Mesenchymal stem cell (in vitro differentiated cells and primary cell): ENCODE data around the gene TRIM39.
A peak's percentile ranks its signal among the peaks of the same experiment; 100 is the strongest.

Source experiments
- DNase-seq: peaks from one replicate; pipeline ENCODE4 v3.0.0-alpha.2; 2013
- H2AFZ ChIP-seq: one replicate; pipeline ENCODE4 v1.6.1; 2013; ENCODE audit warnings: low read depth, mild to moderate bottlenecking, control low read depth, inconsistent platforms, low read length, moderate library complexity
- H2AK5ac ChIP-seq: 2 replicates; pipeline ENCODE4 v1.6.1; 2013; ENCODE audit warnings: low read length, moderate library complexity, mild to moderate bottlenecking, inconsistent platforms; ENCODE audit not compliant: severe bottlenecking
- H2BK120ac ChIP-seq: one replicate; pipeline ENCODE4 v1.6.1; 2013; ENCODE audit warnings: low read depth, mild to moderate bottlenecking, inconsistent platforms, low read length, moderate library complexity
- H2BK12ac ChIP-seq, 2 experiments: one replicate each; pipeline ENCODE4 v1.6.1; 2013; ENCODE audit warnings: inconsistent platforms in 2 of 2, low read length in 2 of 2, mild to moderate bottlenecking in 2 of 2, moderate library complexity in 2 of 2, control low read depth in 1 of 2
- H2BK15ac ChIP-seq: one replicate; pipeline ENCODE4 v1.6.1; 2013; ENCODE audit warnings: mild to moderate bottlenecking, low read depth, inconsistent platforms; ENCODE audit not compliant: poor library complexity, severe bottlenecking
- H2BK5ac ChIP-seq: 2 replicates; pipeline ENCODE4 v1.6.1; 2013; ENCODE audit warnings: low read depth, mild to moderate bottlenecking, low read length, control low read depth, inconsistent platforms; ENCODE audit not compliant: poor library complexity, severe bottlenecking
- H3K14ac ChIP-seq, 2 experiments: one replicate each; pipeline ENCODE4 v1.6.1; 2013; ENCODE audit warnings: inconsistent platforms in 2 of 2, low read length in 2 of 2, control low read depth in 1 of 2, mild to moderate bottlenecking in 1 of 2, moderate library complexity in 1 of 2
- H3K18ac ChIP-seq, 2 experiments: one replicate each; pipeline ENCODE4 v1.6.1; 2013; ENCODE audit warnings: inconsistent platforms in 2 of 2, low read length in 2 of 2, control low read depth in 1 of 2, low read depth in 1 of 2, mild to moderate bottlenecking in 1 of 2
- H3K23ac ChIP-seq, 2 experiments: one replicate each; pipeline ENCODE4 v1.6.1; 2013; ENCODE audit warnings: inconsistent platforms in 2 of 2, low read length in 2 of 2, mild to moderate bottlenecking in 2 of 2, moderate library complexity in 2 of 2, control low read depth in 1 of 2
- H3K27ac ChIP-seq: 2 replicates; pipeline ENCODE4 v1.5.1; 2013; ENCODE audit warnings: mild to moderate bottlenecking, moderate library complexity, low read length, control low read depth, inconsistent platforms; ENCODE audit not compliant: poor library complexity, severe bottlenecking
- H3K27me3 ChIP-seq, 2 experiments: 2 replicates each; pipeline versions ENCODE4 v1.6.1 to v1.7.0; 2013; ENCODE audit warnings: low read length in 2 of 2, mild to moderate bottlenecking in 2 of 2, moderate library complexity in 2 of 2, control low read depth in 1 of 2, inconsistent platforms in 1 of 2; ENCODE audit not compliant: control insufficient read depth in 1 of 2, insufficient read depth in 1 of 2
- H3K36me3 ChIP-seq, 2 experiments: 2 replicates each; pipeline versions ENCODE4 v1.6.1 to v1.7.0; 2013; ENCODE audit warnings: low read length in 2 of 2, control low read depth in 1 of 2, inconsistent platforms in 1 of 2, low read depth in 1 of 2, mild to moderate bottlenecking in 1 of 2; ENCODE audit not compliant: insufficient read depth in 2 of 2, control insufficient read depth in 1 of 2
- H3K4ac ChIP-seq, 2 experiments: one replicate each; pipeline ENCODE4 v1.6.1; 2013; ENCODE audit warnings: inconsistent platforms in 2 of 2, low read length in 2 of 2, mild to moderate bottlenecking in 2 of 2, moderate library complexity in 2 of 2, control low read depth in 1 of 2, low read depth in 1 of 2
- H3K4me1 ChIP-seq: 2 replicates; pipeline ENCODE4 v1.6.1; 2013; ENCODE audit warnings: low read depth, low read length, control low read depth; ENCODE audit not compliant: control insufficient read depth, insufficient read depth
- H3K4me2 ChIP-seq: 2 replicates; pipeline ENCODE4 v1.6.1; 2013; ENCODE audit warnings: low read length, mild to moderate bottlenecking, inconsistent platforms; ENCODE audit not compliant: poor library complexity, severe bottlenecking
- H3K4me3 ChIP-seq, 2 experiments: 2 replicates each; pipeline versions ENCODE4 v1.5.1 to v1.7.0; 2013; ENCODE audit warnings: low read length in 2 of 2, mild to moderate bottlenecking in 2 of 2, control low read depth in 1 of 2, low read depth in 1 of 2; ENCODE audit not compliant: insufficient read depth in 1 of 2
- H3K79me1 ChIP-seq: replicated peaks from 2 replicates; pipeline ENCODE4 v1.6.1; 2013; ENCODE audit warnings: mild to moderate bottlenecking, control low read depth, low read length, inconsistent platforms; ENCODE audit not compliant: poor library complexity, severe bottlenecking
- H3K9ac ChIP-seq: 2 replicates; pipeline ENCODE4 v1.7.0; 2013; ENCODE audit warnings: mild to moderate bottlenecking, low read length, moderate library complexity
- H3K9me3 ChIP-seq: 2 replicates; pipeline ENCODE4 v1.7.0; 2013; ENCODE audit warnings: mild to moderate bottlenecking, low read length; ENCODE audit not compliant: control insufficient read depth
- H4K8ac ChIP-seq: one replicate; pipeline ENCODE4 v1.6.1; 2013; ENCODE audit warnings: inconsistent platforms, mild to moderate bottlenecking, low read length, moderate library complexity
- H4K91ac ChIP-seq: one replicate; pipeline ENCODE4 v1.6.1; 2013; ENCODE audit warnings: mild to moderate bottlenecking, low read length, inconsistent platforms
- WGBS: methylation state at CpG from one replicate; pipeline ENCODE4 v1.1.7; 2013; ENCODE audit warnings: mixed read lengths; 5-methylcytosine and 5-hydroxymethylcytosine counted together

TRIM39 gene

GRCh38 chr6:30355281-30355680 lies 28.6 kb downstream of the TRIM39 start:
- Histone ChIP-seq H2BK15ac (no peak overlapping the region), H3K4me2 (no peak overlapping the region), H3K27ac (no peak overlapping the region), H3K18ac (no peak overlapping the region), H2BK120ac (no peak overlapping the region), H3K36me3 (no peaks in the 10 kb centered on the region), H3K4ac (no peak overlapping the region), H2BK5ac (no peak overlapping the region), H2AFZ (no peak overlapping the region), H3K23ac (no peak overlapping the region), H3K14ac (no peak overlapping the region), H2BK12ac (no peak overlapping the region), H3K9me3 (no peaks in the 10 kb centered on the region), H3K27me3 (peaks cover 36 to 43% of the 10 kb centered on the region in 2 experiments), H4K8ac (no peak overlapping the region), H2AK5ac (no peak overlapping the region), H4K91ac (no peak overlapping the region), H3K4me1 (peaks cover 4% of the 10 kb centered on the region), H3K4me3 (no peak overlapping the region), H3K9ac (no peak overlapping the region), H3K79me1 (no peaks in the 10 kb centered on the region)
- no peak for DNase-seq
- WGBS, result 61% methylated on average over 4 of the region's 4 CpGs

- H3K4me2 ChIP-seq, result no peak overlapping the region
- DNase-seq, result no peak
- no peak overlapping the region for H2BK5ac ChIP-seq
- no peaks in the 10 kb centered on the region for H3K36me3 ChIP-seq
- H2AFZ ChIP-seq, result no peak overlapping the region
- no peak overlapping the region for H3K18ac ChIP-seq
- no peak overlapping the region for H2BK12ac ChIP-seq
- H3K79me1 ChIP-seq, result no peaks in the 10 kb centered on the region
- H3K4me3 ChIP-seq, result no peak overlapping the region
- peaks cover 41 to 56% of the 10 kb centered on the region in 2 experiments for H3K27me3 ChIP-seq
- H3K4me1 ChIP-seq, result peaks cover 4% of the 10 kb centered on the region
- H3K14ac ChIP-seq, result no peak overlapping the region
- H2BK15ac ChIP-seq, result no peak overlapping the region
- H3K23ac ChIP-seq, result no peak overlapping the region
- H3K4ac ChIP-seq, result no peak overlapping the region
- H2AK5ac ChIP-seq, result no peak overlapping the region
- no peak overlapping the region for H2BK120ac ChIP-seq
- no peaks in the 10 kb centered on the region for H3K9me3 ChIP-seq
- H4K8ac ChIP-seq, result no peak overlapping the region
- H4K91ac ChIP-seq, result no peak overlapping the region
- 96% methylated on average over 1 of the region's 1 CpG for WGBS
- no peak overlapping the region for H3K27ac ChIP-seq
- no peak overlapping the region for H3K9ac ChIP-seq
Measured at GRCh38 chr6:30356536-30356935, 29.8 kb downstream of the TRIM39 start.

DNA sequence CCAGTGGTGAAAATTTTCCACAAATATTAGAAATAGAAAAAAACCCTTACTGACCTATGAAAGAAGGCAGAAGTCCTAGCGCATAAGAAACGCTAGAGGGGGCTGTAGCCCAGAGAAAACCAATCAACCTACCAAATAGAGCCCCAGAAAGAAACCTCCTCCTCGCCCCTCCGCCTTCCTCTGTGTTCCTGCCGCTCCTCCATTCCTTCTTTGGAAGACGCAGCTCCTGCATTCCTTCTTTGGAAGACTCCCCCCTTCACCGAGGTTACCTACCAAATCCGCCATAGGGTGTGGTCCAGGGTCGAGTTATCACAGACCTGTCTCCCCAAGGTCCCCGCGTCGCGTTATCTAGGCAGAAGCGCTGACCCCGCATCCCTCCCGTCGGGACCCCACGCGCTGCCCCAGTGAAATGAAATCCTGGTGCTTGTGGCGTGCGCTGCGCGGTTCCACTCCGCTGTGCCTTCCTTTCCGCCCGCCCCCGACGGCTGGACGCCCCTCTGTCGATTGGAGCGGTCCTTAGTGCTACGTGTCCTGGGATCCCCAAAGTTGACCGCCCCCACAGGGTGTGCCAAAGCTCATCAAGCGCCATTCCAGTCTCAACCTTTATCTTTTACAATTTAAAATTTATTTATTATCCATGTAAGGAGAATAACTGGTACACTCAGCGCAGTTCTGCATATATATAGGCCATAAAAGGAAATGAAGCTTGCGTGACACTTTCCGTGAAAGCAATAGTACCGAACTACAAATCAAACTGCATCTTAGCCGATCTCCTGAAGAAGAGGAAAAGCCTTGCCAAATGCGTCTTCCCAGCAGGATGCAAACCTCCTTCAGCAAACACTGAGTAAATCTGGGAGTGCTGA lies 31.2 kb downstream of the TRIM39 start:
- H2BK15ac ChIP-seq, result no peak overlapping the region
- H3K18ac ChIP-seq, result no peak overlapping the region
- peaks cover 38 to 67% of the 10 kb centered on the region in 2 experiments for H3K27me3 ChIP-seq
- no peak overlapping the region for H2BK120ac ChIP-seq
- H4K8ac ChIP-seq, result peak overlapping the region; percentile 69
- peak overlapping the region in 1 of 2 experiments; percentile 24 for H2BK12ac ChIP-seq
- H3K4ac ChIP-seq, result no peak overlapping the region
- no peak overlapping the region for H2AK5ac ChIP-seq
- peak overlapping the region; percentile 80 for H3K9ac ChIP-seq
- H2AFZ ChIP-seq, result peak overlapping the region; percentile 90
- WGBS, result 12% methylated on average over 36 of the region's 40 CpGs
- no peaks in the 10 kb centered on the region for H3K36me3 ChIP-seq
- H3K27ac ChIP-seq, result no peak overlapping the region
- no peaks in the 10 kb centered on the region for H3K79me1 ChIP-seq
- peak overlapping the region in 1 of 2 experiments; percentile 54 for H3K23ac ChIP-seq
- no peak overlapping the region for H3K14ac ChIP-seq
- peaks cover 4% of the 10 kb centered on the region for H3K4me1 ChIP-seq
- H3K9me3 ChIP-seq, result peaks cover 5% of the 10 kb centered on the region
- peak; percentile 80 for DNase-seq
- no peak overlapping the region for H2BK5ac ChIP-seq
- H4K91ac ChIP-seq, result no peak overlapping the region
- H3K4me2 ChIP-seq, result peak overlapping the region; percentile 96
- peak overlapping the region; percentile 55 to 86 for H3K4me3 ChIP-seq

DNA sequence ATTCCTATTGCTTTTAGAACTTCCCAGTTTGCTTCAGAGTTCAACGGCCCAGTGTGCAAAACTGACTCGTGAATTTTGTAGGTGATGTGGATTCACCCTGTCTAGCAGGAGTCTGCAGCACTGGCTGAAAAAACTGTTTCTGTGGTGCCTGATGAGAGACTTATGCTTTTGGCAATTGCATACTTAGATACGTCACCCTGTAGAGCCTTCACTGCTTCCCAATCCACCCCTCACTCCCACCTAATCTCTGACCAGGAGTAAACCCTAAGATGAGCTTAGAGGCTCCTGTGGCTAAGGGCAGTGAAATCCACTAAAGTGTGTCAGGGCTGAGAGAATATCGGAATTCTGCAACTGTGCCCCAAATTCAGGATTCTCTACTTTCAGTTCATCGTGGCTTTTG lies 32.5 kb downstream of the TRIM39 start:
- peaks cover 48 to 79% of the 10 kb centered on the region in 2 experiments for H3K27me3 ChIP-seq
- no peak overlapping the region for H2BK5ac ChIP-seq
- H2BK12ac ChIP-seq, result no peak overlapping the region
- peaks cover 5% of the 10 kb centered on the region for H3K9me3 ChIP-seq
- H2AFZ ChIP-seq, result no peak overlapping the region
- H3K9ac ChIP-seq, result no peak overlapping the region
- no peak overlapping the region for H2BK120ac ChIP-seq
- no peak overlapping the region for H3K27ac ChIP-seq
- no peak overlapping the region for H3K4me3 ChIP-seq
- no peak overlapping the region for H3K18ac ChIP-seq
- H3K4me1 ChIP-seq, result peaks cover 4% of the 10 kb centered on the region
- no peak overlapping the region for H4K8ac ChIP-seq
- H3K14ac ChIP-seq, result no peak overlapping the region
- 72% methylated on average over 5 of the region's 5 CpGs for WGBS
- H2BK15ac ChIP-seq, result no peak overlapping the region
- H3K79me1 ChIP-seq, result no peaks in the 10 kb centered on the region
- H4K91ac ChIP-seq, result no peak overlapping the region
- no peak overlapping the region for H3K23ac ChIP-seq
- no peak overlapping the region for H2AK5ac ChIP-seq
- H3K36me3 ChIP-seq, result no peaks in the 10 kb centered on the region
- no peak overlapping the region for H3K4me2 ChIP-seq
- no peak overlapping the region for H3K4ac ChIP-seq
- DNase-seq, result no peak
